GM23338 (cell line): Measurements from ENCODE around the gene HECTD2. TPM values are rescaled to one million over a fixed set of nuclear protein-coding genes. Genes with fewer than 3 reads are reported as not detected.

Experiments
- ATAC-seq: fragments of 200-7000 bp; cut with Tn5 transposase; 3 replicates; pipeline ENCODE4 v1.9.1; 2020
- DNase-seq: peaks from one replicate; pipeline ENCODE4 v3.0.0-alpha.2; 2015; ENCODE audit warnings: low spot score
- H2AFZ ChIP-seq: fragments of 200-600 bp; sonication (generic); 2 replicates; pipeline ENCODE4 v1.8.0; 2016; ENCODE audit warnings: antibody characterized with exemption, mild to moderate bottlenecking, moderate library complexity
- H3F3A ChIP-seq: fragments of 200-600 bp; sonication (generic); replicated peaks from 2 replicates; pipeline ENCODE4 v1.8.0; 2017; ENCODE audit warnings: antibody characterized with exemption, mixed run types, low read depth
- H3K27ac ChIP-seq: fragments of 200-600 bp; sonication (generic); 2 replicates; pipeline ENCODE4 v1.6.1; 2016; ENCODE audit warnings: low read depth
- H3K27me3 ChIP-seq: fragments of 200-600 bp; sonication (generic); 2 replicates; pipeline ENCODE4 v1.8.0; 2016; ENCODE audit warnings: mild to moderate bottlenecking, mixed run types, moderate library complexity; ENCODE audit not compliant: insufficient read depth
- H3K36me3 ChIP-seq: fragments of 200-600 bp; sonication (generic); 2 replicates; pipeline ENCODE4 v1.8.0; 2016; ENCODE audit warnings: mild to moderate bottlenecking; ENCODE audit not compliant: insufficient read depth
- H3K4me1 ChIP-seq: fragments of 200-600 bp; sonication (generic); 2 replicates; pipeline ENCODE4 v1.8.0; 2016; ENCODE audit warnings: mild to moderate bottlenecking, moderate library complexity; ENCODE audit not compliant: insufficient read depth
- H3K4me2 ChIP-seq: fragments of 200-600 bp; sonication (generic); 2 replicates; pipeline ENCODE4 v1.7.1; 2017; ENCODE audit warnings: mixed run types
- H3K4me3 ChIP-seq: fragments of 200-600 bp; sonication (generic); 2 replicates; pipeline ENCODE4 v1.6.1; 2016; ENCODE audit warnings: mixed run types
- H3K79me2 ChIP-seq: fragments of 200-600 bp; sonication (generic); replicated peaks from 2 replicates; pipeline ENCODE4 v1.8.0; 2017; ENCODE audit warnings: mild to moderate bottlenecking; ENCODE audit not compliant: insufficient read depth
- H3K9me2 ChIP-seq: fragments of 200-600 bp; sonication (generic); 2 replicates; pipeline ENCODE4 v1.8.0; 2017; ENCODE audit not compliant: insufficient read depth
- H4K20me1 ChIP-seq: fragments of 200-600 bp; sonication (generic); replicated peaks from 2 replicates; pipeline ENCODE4 v1.8.0; 2017; ENCODE audit warnings: mild to moderate bottlenecking; ENCODE audit not compliant: insufficient read depth
- H3K27ac Mint-ChIP-seq: 2 replicates; pipeline ENCODE4 v1.8.0; 2020; ENCODE audit warnings: inconsistent platforms, mild to moderate bottlenecking, moderate library complexity, mixed read lengths
- H3K27me3 Mint-ChIP-seq: 3 replicates; pipeline ENCODE4 v1.8.0; 2022; ENCODE audit warnings: low read depth, mild to moderate bottlenecking, moderate library complexity, mixed read lengths, inconsistent platforms; ENCODE audit not compliant: insufficient read depth, poor library complexity
- H3K36me3 Mint-ChIP-seq: 3 replicates; pipeline ENCODE4 v1.8.0; 2021; ENCODE audit warnings: low read depth, mild to moderate bottlenecking, inconsistent platforms, moderate library complexity, mixed read lengths
- H3K4me1 Mint-ChIP-seq: 3 replicates; pipeline ENCODE4 v1.8.0; 2020; ENCODE audit warnings: mild to moderate bottlenecking, inconsistent platforms, mixed read lengths
- H3K4me3 Mint-ChIP-seq: 3 replicates; pipeline ENCODE4 v1.8.0; 2021; ENCODE audit warnings: moderate library complexity, mild to moderate bottlenecking, inconsistent platforms, mixed read lengths
- H3K9me3 Mint-ChIP-seq: 3 replicates; pipeline ENCODE4 v1.8.0; 2020; ENCODE audit warnings: moderate library complexity, mild to moderate bottlenecking, inconsistent platforms, mixed read lengths
- CTCF ChIP-seq, 2 experiments: fragments of 200-600 bp in 1 of 2; sonication (generic) in 1 of 2; conservative IDR thresholded peaks; 2 replicates each; pipeline versions ENCODE4 v1.5.1 to v1.6.1; 2016 to 2017; ENCODE audit warnings: antibody characterized with exemption in 2 of 2, low read depth in 2 of 2, mild to moderate bottlenecking in 2 of 2, moderate library complexity in 1 of 2
- ETS1 ChIP-seq: IDR thresholded peaks from 2 replicates; pipeline ENCODE4 v1.6.1; 2016; ENCODE audit warnings: antibody characterized with exemption
- EZH2 ChIP-seq: fragments of 200-600 bp; sonication (generic); IDR thresholded peaks from one replicate; pipeline ENCODE4 v1.8.0; 2017; ENCODE audit warnings: antibody characterized with exemption, mild to moderate bottlenecking, low read depth; ENCODE audit not compliant: unreplicated experiment
- EZH2phosphoT487 ChIP-seq: fragments of 200-600 bp; sonication (generic); IDR thresholded peaks from one replicate; pipeline ENCODE4 v1.8.1; 2018; ENCODE audit warnings: antibody characterized with exemption; ENCODE audit not compliant: unreplicated experiment
- JUNB ChIP-seq: IDR thresholded peaks from one replicate; pipeline ENCODE4 v1.6.1; 2016; ENCODE audit warnings: antibody characterized with exemption; ENCODE audit not compliant: unreplicated experiment
- NANOG ChIP-seq: IDR thresholded peaks from 2 replicates; pipeline ENCODE4 v1.6.1; 2016; ENCODE audit warnings: antibody characterized with exemption, borderline replicate concordance
- POLR2AphosphoS5 ChIP-seq: IDR thresholded peaks from 2 replicates; pipeline ENCODE4 v1.6.1; 2016; ENCODE audit warnings: antibody characterized with exemption, low read depth
- REST ChIP-seq: IDR thresholded peaks from one replicate; pipeline ENCODE4 v1.6.1; 2018; ENCODE audit warnings: antibody characterized with exemption; ENCODE audit not compliant: unreplicated experiment
- STAT1 ChIP-seq: IDR thresholded peaks from one replicate; pipeline ENCODE4 v1.6.1; 2016; ENCODE audit warnings: antibody characterized with exemption; ENCODE audit not compliant: unreplicated experiment
- ZNF114 ChIP-seq: fragments of 250-450 bp; sonication (Bioruptor Pico); IDR thresholded peaks from 2 replicates; pipeline ENCODE4 v1.5.0; 2020; ENCODE audit warnings: mild to moderate bottlenecking, moderate library complexity
- polyA plus RNA-seq: library from polyadenylated mRNA; unstranded; fragments of >200 nt; fragmentation: Nextera tagmentation; extraction: Ambion mirVana; gene quantifications from 2 replicates; pipeline ENCODE4 v1.2.1, GENCODE V29; 2016
- total RNA-seq: library from RNA; depleted of rRNA; stranded (reverse); fragments of >200 nt; shearing (Covaris generic); gene quantifications from 2 replicates; pipeline ENCODE4 v1.2.3, GENCODE V29; 2014

The HECTD2 gene
- total and polyA plus RNA-seq, 2 experiments from 2014 or later, result 8.5 to 14.4 TPM

GRCh38 chr10:91512458-91512857, 102.3 kb downstream of the HECTD2 start (continued):
- TF ChIP-seq REST (no peak), EZH2phosphoT487 (no peak), STAT1 (no peak), ETS1 (no peak), NANOG (no peak), ZNF114 (CRISPR knock-in tag) (no peak), CTCF (conservative IDR thresholded peaks at IDR 0.05; ENCODE audit: low read depth in 2 of 2) (no peak)

- no peaks in the 10 kb centered on the region for H3K27me3 Mint-ChIP-seq
- H3K27ac Mint-ChIP-seq, result no peak overlapping the region
- TF ChIP-seq EZH2 (no peak), POLR2AphosphoS5 (no peak), JUNB (no peak), CTCF (conservative IDR thresholded peaks at IDR 0.05; ENCODE audit: low read depth in 2 of 2) (no peak)
Measured at GRCh38 chr10:91513598-91514424, 103.7 kb downstream of the HECTD2 start.

More at GRCh38 chr10:91513598-91514424, 103.7 kb downstream of the HECTD2 start:
- H3K27me3 ChIP-seq, result no peaks in the 10 kb centered on the region
- Mint-ChIP-seq H3K9me3 (no peaks in the 10 kb centered on the region), H3K36me3 (no peaks in the 10 kb centered on the region), H3K4me3 (no peak overlapping the region), H3K4me1 (no peaks in the 10 kb centered on the region)
- H3K9me2 ChIP-seq, result no peaks in the 10 kb centered on the region
- H3K79me2 ChIP-seq, result no peaks in the 10 kb centered on the region
- H2AFZ ChIP-seq, result no peak overlapping the region
- H4K20me1 ChIP-seq, result no peaks in the 10 kb centered on the region
- DNase-seq (no peak), ATAC-seq (no peak)
- no peaks in the 10 kb centered on the region for H3K4me1 ChIP-seq
- H3K4me2 ChIP-seq, result no peak overlapping the region
- H3K36me3 ChIP-seq, result no peaks in the 10 kb centered on the region
- H3K27ac ChIP-seq, result no peak overlapping the region
- H3K4me3 ChIP-seq, result no peak overlapping the region
- no peaks in the 10 kb centered on the region for H3F3A ChIP-seq
